A673 (cell line): ENCODE measurements around the gene ISG15. TPM values are rescaled to one million over a fixed set of nuclear protein-coding genes. Genes with fewer than 3 reads are reported as not detected.
"Not testable (repeated sequence)": the region's sequence is repeated elsewhere in the genome, so short reads cannot be mapped to it uniquely, and the experiment has no call there.

ENCODE experiments used
- BruUV-seq: library from RNA; stranded (reverse); fragments of 400-500 nt; replicated peaks from 2 replicates; lab custom pipeline; 2021; lab: Mats Ljungman, UMichigan
- CTCF ChIA-PET: fragments of 300-600 bp; sonication (Branson Sonifier 250); formaldehyde crosslinking; loops from one replicate; lab custom pipeline; 2022; ENCODE audit warnings: antibody characterized with exemption; lab: Charles Lee
- POLR2A ChIA-PET: fragments of 300-600 bp; sonication (Branson Sonifier 250); formaldehyde crosslinking; loops from one replicate; lab custom pipeline; 2022; ENCODE audit warnings: antibody characterized with exemption; ENCODE audit not compliant: low non-redundant PET; lab: Charles Lee
- DNase-seq: peaks from one replicate; pipeline ENCODE4 v3.0.0-alpha.2; 2015; ENCODE audit warnings: low spot score
- H3K27ac ChIP-seq: fragments of 200-600 bp; sonication (generic); 2 replicates; pipeline ENCODE4 v1.5.1; 2016; ENCODE audit warnings: mixed run types, low read depth, mild to moderate bottlenecking, mixed read lengths, antibody characterized with exemption, low read length; ENCODE audit not compliant: poor library complexity, severe bottlenecking
- H3K27me3 ChIP-seq: fragments of 200-600 bp; sonication (generic); replicated peaks from 2 replicates; pipeline ENCODE4 v1.6.1; 2017; ENCODE audit warnings: mixed run types, low read depth, mild to moderate bottlenecking, mixed read lengths, antibody characterized with exemption, low read length; ENCODE audit not compliant: insufficient read depth, poor library complexity
- H3K36me3 ChIP-seq: fragments of 200-600 bp; sonication (generic); 2 replicates; pipeline ENCODE4 v1.6.1; 2016; ENCODE audit warnings: mixed run types, mild to moderate bottlenecking, mixed read lengths, antibody characterized with exemption, low read length; ENCODE audit not compliant: insufficient read depth, poor library complexity, severe bottlenecking
- H3K4me1 ChIP-seq: fragments of 200-600 bp; sonication (generic); 2 replicates; pipeline ENCODE4 v1.6.1; 2017; ENCODE audit warnings: mixed run types, mild to moderate bottlenecking, mixed read lengths, antibody characterized with exemption, low read length; ENCODE audit not compliant: insufficient read depth, poor library complexity, severe bottlenecking
- H3K4me3 ChIP-seq: fragments of 200-600 bp; sonication (generic); 2 replicates; pipeline ENCODE4 v1.5.1; 2016; ENCODE audit warnings: low read depth, mixed run types, mild to moderate bottlenecking, mixed read lengths, low read length; ENCODE audit not compliant: poor library complexity, severe bottlenecking
- H3K9me3 ChIP-seq: fragments of 200-600 bp; sonication (generic); 2 replicates; pipeline ENCODE4 v1.6.1; 2016; ENCODE audit warnings: mixed run types, low read depth, mild to moderate bottlenecking, mixed read lengths, antibody characterized with exemption, low read length; ENCODE audit not compliant: poor library complexity, severe bottlenecking
- CTCF ChIP-seq: fragments of 300-800, 200-600 bp; sonication (generic); conservative IDR thresholded peaks from 2 replicates; pipeline ENCODE4 v1.5.1; 2017; ENCODE audit warnings: low read depth, mild to moderate bottlenecking, antibody characterized with exemption, low read length, moderate library complexity, mixed read lengths
- EZH2 ChIP-seq: fragments of 200-600 bp; sonication (generic); IDR thresholded peaks from 2 replicates; pipeline ENCODE4 v1.6.1; 2017; ENCODE audit warnings: borderline replicate concordance, low read depth, mild to moderate bottlenecking, mixed read lengths, antibody characterized with exemption, low read length; ENCODE audit not compliant: poor library complexity, severe bottlenecking
- intact Hi-C: fragments of 100-400 bp; cut with micrococcal nuclease; formaldehyde crosslinking; loops from one replicate; pipeline ENCODE4 v1.10.0; 2022; ENCODE audit not compliant: unreplicated experiment
- total RNA-seq: library from RNA; stranded (reverse); gene quantifications from 2 replicates; pipeline ENCODE4 v1.2.3, GENCODE V29; 2021

ISG15 gene
- total RNA-seq, 1 experiment from 2014 or later, result 45.3 TPM

- intact Hi-C loops, result loop anchor here (10.0 kb wide), 1 partner anchor 279 kb away; the partner anchor contains the start of genes ACAP3 and PUSL1
- no peak for DNase-seq
- Histone ChIP-seq H3K9me3 (no peaks in the 10 kb centered on the region), H3K4me3 (no peak overlapping the region), H3K36me3 (peaks cover 7% of the 10 kb centered on the region), H3K27ac (peak overlapping the region; percentile 65), H3K4me1 (peaks cover 70% of the 10 kb centered on the region), H3K27me3 (no peaks in the 10 kb centered on the region)
- BruUV-seq, result no TSS peak
- CTCF ChIA-PET, result interaction anchor here (0.6 kb wide), 1 partner anchor 35 kb away, joined by 3 read pairs; no protein-coding TSS in a partner anchor
- no peak for TF ChIP-seq CTCF
- POLR2A ChIA-PET, result no interaction called here
These were observed 12.4 kb downstream of the ISG15 start for GRCh38 chr1:1025730-1026129.

GRCh38 chr1:1026599-1027413 lies 13.5 kb downstream of the ISG15 start:
- peak overlapping the region; percentile 65 for H3K27ac ChIP-seq
- H3K9me3 ChIP-seq, result no peaks in the 10 kb centered on the region
- DNase-seq, result peak; percentile 90
- TF ChIP-seq CTCF (no peak), EZH2 (no peak)
- H3K27me3 ChIP-seq, result no peaks in the 10 kb centered on the region
- BruUV-seq, result no TSS peak
- H3K4me3 ChIP-seq, result no peak overlapping the region
- CTCF ChIA-PET, result interaction anchor here (0.5 kb wide), 1 partner anchor 34 kb away, joined by 5 read pairs; no protein-coding TSS in a partner anchor
- intact Hi-C loops, result loop anchor here (10.0 kb wide), 1 partner anchor 278 kb away; the partner anchor contains the start of genes ACAP3 and PUSL1
- POLR2A ChIA-PET, result no interaction called here
- peaks cover 70% of the 10 kb centered on the region for H3K4me1 ChIP-seq
- H3K36me3 ChIP-seq, result peaks cover 7% of the 10 kb centered on the region

- no TSS peak for BruUV-seq
- intact Hi-C loops, result loop anchor here (10.0 kb wide), 1 partner anchor 277 kb away; the partner anchor contains the start of genes ACAP3 and PUSL1
- no peak overlapping the region for H3K4me3 ChIP-seq
- ChIA-PET POLR2A (no interaction called here), CTCF (no interaction called here)
- H3K27me3 ChIP-seq, result no peaks in the 10 kb centered on the region
- no peaks in the 10 kb centered on the region for H3K9me3 ChIP-seq
- peaks cover 7% of the 10 kb centered on the region for H3K36me3 ChIP-seq
- DNase-seq, result no peak
- H3K4me1 ChIP-seq, result peaks cover 70% of the 10 kb centered on the region
- no peak for TF ChIP-seq CTCF
- no peak for TF ChIP-seq EZH2
- H3K27ac ChIP-seq, result peak overlapping the region; percentile 27
These were observed 14.5 kb downstream of the ISG15 start for GRCh38 chr1:1027791-1028190.

- H3K27ac ChIP-seq, H3K4me3 ChIP-seq, H3K27me3 ChIP-seq, H3K36me3 ChIP-seq, H3K9me3 ChIP-seq, DNase-seq, BruUV-seq, POLR2A ChIA-PET, CTCF ChIA-PET: not testable (repeated sequence)
- peaks cover 39% of the 10 kb centered on the region for H3K4me1 ChIP-seq
- intact Hi-C loops, result loop anchor here (10.0 kb wide), 1 partner anchor 84 kb away; the partner anchor contains the start of gene C1orf159
These were observed 17.8 kb downstream of the ISG15 start for GRCh38 chr1:1030867-1031658.
